Stimulated activated CD4-positive, alpha-beta T cell treated with anti-CD3 and anti-CD28 coated beads, Interleukin-4, amount 100 ng/mL, for 4 hours (primary cell): ENCODE measurements around the gene SIAH2.
"Not testable (repeated sequence)": the region's sequence is repeated elsewhere in the genome, so short reads cannot be mapped to it uniquely, and the experiment has no call there.

Experiments used
- DNase-seq, 2 experiments: peaks; one replicate each; pipeline ENCODE4 v3.0.0-alpha.2; 2020

The SIAH2 gene

GRCh38 chr3:150763122-150763840 lies at the start of gene SIAH2:
SIAH2 (minus strand) TSS chr3:150763169; CDS start chr3:150762849, 320 bp downstream.
- peak; percentile 93 to 95 for DNase-seq

DNA sequence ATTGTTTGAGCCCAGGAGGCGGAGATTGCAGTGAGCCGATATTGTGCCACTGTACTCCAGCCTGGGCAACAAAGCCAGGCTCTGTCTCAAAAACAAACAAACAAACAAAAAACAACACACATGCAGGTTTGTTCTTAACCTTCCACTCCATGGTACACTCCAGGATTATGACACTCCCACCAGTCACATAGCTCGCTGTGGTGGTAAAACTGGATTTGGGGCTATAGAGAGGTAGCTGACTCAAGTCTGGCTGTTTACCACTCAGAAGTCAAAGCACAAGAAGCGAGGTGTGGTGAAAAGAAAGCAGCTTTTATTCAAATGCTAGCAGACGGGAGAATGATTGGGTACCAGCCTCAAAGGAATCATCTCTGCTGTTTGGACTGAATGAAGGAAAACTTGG lies 49.0 kb upstream of the SIAH2 start:
- no peak for DNase-seq

- DNase-seq = no peak
Observed at GRCh38 chr3:150810641-150811040, 47.7 kb upstream of the SIAH2 start.

- DNase-seq = no peak
Observed at GRCh38 chr3:150806185-150806835, 43.3 kb upstream of the SIAH2 start.

DNA sequence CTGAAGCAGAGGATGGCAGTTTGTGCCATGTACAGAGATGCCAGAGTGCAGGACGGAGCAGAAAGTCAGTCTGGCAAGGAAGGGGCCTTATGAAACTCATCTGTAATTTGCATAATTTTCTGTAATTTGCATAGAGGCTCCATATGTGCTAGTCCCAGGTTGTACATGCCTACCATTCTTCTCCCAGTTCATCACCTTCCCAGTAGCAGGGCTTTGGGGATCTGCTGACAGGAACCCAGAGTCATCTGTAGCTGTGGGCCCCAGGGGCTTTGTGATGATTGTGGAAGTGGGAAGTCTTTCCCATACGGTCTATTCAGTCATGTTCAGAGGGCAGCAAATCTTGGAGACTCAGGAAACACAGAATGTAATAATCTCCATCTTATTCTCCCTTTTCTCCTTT lies 42.4 kb upstream of the SIAH2 start:
- no peak for DNase-seq

DNA sequence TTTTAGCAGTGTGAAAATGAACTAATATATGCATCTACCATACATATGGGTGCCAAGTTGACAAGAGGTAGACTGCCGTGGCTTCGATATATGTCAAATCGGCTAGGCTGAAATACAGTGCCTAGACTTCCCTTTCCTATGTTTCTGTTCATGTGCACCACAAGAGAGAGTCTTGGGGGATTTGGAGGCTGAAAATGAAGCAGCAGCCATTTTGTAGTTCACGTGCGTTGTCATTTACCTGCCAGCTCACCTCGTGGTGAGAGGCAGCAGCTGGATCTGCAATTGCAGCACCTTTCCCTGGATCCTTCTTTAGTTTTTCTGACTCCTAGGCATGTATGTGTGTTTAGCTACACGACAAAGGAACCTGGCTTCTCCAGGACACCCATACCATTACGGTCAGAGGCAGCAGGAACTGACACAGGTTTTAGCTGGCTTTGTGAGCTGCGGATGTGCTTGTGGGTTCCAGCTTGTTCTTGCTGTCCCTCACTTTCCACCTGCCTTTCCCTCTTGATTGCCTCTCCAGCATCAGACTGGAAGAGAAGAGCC lies 40.5 kb upstream of the SIAH2 start:
- DNase-seq = no peak

DNA sequence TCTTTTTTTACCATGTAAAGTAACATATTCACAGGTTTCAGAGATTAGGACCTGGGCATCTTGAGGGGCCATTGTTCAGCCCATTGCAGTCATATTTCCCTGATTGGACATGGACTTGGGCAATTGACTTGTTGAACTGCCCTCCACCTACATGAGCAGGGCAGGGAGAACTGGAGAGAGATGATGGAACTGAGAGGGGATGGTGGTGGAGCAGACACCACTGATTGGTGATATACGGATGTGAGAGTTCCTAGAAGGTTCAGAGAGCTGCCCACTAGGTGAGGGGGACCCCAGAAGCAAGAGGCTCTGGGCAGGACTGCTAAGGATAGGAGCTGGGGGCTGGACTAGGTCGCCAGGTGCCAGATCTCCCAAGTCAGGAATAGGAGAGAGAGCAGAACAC lies 37.8 kb upstream of the SIAH2 start:
- DNase-seq = no peak

- DNase-seq = no peak
Observed at GRCh38 chr3:150798122-150798618, 35.2 kb upstream of the SIAH2 start.

DNA sequence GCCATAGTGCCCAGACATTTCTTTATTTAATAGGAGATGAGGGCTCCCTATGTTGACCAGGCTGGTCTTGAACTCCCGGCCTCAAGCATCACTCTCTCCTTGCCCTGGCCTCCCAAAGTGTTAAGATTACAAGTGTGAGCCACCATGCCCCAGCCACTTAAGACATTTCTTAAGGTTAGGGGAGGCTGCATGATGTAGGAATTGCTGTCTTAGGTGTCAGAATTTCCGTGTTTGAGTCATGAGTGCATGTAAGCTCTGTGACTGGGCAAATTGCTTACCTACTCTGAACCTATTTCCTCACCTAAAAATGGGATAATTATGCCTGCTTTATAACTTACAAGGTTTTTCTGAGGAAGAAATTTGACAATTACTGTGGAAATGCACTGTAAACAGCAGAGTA lies 34.2 kb upstream of the SIAH2 start:
- DNase-seq = no peak

- DNase-seq = not testable (repeated sequence)
Observed at GRCh38 chr3:150796527-150796926, 33.6 kb upstream of the SIAH2 start.

GRCh38 chr3:150793641-150794040 lies 30.7 kb upstream of the SIAH2 start:
- no peak for DNase-seq

GRCh38 chr3:150790629-150791028 lies 27.7 kb upstream of the SIAH2 start:
- no peak for DNase-seq

DNA sequence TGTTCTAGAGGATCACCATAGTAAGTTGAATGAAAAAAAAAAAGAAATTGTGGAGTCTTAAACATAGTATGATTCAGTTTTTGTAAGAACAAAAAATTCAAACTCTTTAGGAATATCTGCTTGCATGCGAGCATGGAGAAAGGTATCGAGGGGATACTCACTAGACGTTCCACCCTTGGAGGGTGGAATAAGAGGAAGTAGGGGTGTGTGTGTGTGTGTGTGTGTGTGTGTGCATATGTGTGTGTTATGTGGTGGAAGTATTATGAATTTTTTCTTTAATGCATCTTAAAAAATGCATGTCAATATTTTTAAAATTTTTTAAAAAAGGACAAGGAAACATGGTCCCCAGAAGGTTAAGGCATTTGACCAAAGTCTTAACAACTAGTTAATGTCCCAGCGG lies 26.5 kb upstream of the SIAH2 start:
- no peak for DNase-seq

GRCh38 chr3:150787741-150788370 lies 24.9 kb upstream of the SIAH2 start:
- peak; percentile 72 to 83 for DNase-seq

GRCh38 chr3:150786791-150787190 lies 23.8 kb upstream of the SIAH2 start:
- DNase-seq = no peak

DNA sequence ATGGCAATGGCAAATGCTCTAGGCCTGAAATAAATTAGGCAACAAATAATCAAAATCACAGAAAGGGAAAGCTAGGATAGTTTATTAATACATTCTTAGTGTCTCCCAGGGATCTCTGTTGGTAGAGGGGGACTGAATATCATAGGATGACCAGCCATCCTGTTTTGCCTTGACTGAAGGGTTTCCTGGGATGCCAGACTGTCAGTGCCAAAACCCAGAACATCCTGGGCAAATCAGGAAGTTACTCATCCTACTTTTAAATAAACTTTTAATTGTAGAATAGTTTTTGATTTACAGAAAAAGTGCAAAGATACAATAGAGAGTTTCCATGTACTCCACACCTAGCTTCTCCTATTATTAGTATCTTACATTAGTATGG lies 21.8 kb upstream of the SIAH2 start:
- no peak for DNase-seq

DNA sequence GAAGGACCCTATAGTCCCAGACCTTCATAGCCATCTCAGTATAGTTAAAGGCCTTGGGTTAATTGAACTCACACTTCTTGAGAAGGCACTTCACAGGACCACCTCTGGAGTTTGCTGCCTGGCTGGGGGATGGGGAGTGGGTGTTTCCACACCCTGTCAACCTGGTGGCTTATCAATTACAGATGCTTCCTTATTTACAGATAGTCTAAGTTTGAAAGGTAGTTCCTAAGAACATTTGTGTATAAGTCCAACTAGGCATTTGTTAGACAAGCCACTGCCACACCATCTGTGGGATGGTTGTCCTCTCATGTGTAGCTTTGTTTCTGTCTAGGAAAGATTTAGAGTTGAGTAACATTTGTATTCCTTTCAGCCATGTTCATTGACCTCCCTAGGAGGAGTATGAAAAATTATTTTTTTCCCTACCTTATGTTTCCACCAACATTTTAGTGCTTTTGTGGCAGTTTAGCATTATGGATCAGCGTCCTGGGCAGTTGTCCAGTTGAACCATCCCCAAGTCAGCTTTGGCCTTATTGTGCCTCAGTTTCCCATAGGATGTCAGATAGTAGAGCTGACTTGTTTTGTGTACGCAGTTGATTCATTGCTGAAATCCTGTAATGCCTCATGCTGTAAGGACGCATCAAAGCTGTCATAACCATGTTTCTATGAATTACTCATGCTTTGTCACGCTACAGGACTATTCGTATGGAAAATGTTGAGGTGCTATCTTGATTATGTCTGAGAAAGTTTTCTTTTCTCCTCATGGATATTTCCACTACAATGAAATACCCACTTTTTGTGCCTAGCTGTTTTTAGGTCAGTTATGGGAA lies 21.2 kb upstream of the SIAH2 start:
- DNase-seq = no peak

DNA sequence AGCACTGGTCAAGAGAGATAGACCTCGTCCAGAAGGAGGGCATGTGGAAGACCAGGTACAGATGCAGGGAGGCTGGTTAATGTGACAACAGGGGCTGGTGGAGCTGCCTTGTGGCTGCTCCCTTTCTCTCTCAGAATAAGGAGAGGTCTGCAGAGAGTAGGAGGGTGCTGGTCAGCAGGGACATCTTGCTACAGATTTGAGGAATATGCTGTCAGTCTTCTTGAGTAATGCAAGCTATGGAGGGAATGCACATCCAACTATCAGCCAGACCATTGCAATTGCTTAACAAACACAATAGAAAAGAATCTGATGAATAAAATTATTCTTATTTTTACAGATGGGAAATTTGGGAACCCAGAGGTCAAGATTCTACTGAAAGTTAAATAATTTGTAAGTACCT lies 20.3 kb upstream of the SIAH2 start:
- no peak for DNase-seq

GRCh38 chr3:150779402-150779858 lies 16.5 kb upstream of the SIAH2 start:
- DNase-seq = no peak

DNA sequence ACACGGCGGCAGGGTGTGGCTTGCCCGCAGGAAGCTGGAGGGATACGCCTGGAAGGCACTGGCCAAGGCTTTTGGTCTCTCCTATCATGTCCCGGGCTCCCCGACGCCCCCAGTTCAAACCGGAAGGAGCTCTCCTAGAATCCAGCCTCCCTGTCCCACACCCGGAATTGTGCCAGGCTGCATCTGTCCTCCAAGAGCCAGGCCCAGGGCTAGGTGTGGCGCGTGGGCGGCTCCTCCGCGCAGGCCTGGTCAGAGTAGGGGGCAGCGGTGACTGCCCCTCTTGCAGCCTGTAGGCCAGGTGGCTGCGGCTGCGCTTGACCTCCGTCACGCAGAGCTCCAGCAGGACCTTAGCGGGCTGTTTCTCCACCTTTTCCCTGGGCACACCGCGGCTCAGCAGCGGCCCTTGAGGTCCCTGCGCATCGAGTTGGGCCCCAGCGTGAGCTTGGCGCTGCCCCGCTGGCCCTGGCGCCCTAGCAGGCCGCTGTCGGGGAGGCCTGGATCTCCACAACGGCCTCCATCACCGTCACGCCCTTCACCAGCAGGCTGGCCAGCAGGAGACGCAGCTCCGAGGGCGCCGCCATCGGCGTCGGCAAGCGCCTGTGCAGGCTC lies 15.9 kb upstream of the SIAH2 start:
- no peak for DNase-seq

GRCh38 chr3:150775001-150775599 lies 12.1 kb upstream of the SIAH2 start:
- DNase-seq = no peak
